ENCODE measurements around the gene IFITM1. TPM values are rescaled to one million over a fixed set of nuclear protein-coding genes. Genes with fewer than 3 reads are reported as not detected.

IFITM1 gene
- total RNA-seq, 1 donor from 2014 or later: 352 TPM

GRCh38 chr11:278001-278951 is 35.6 kb upstream of the IFITM1 start, which contains the start of gene NLRP6:
Gene NLRP6, plus strand, starts transcription at chr11:278407. Its CDS starts 163 bp downstream, at chr11:278570.
- Mint-ChIP-seq H3K36me3 (ENCODE audit: unreplicated experiment) (no peaks in the 10 kb centered on the region), H3K4me3 (ENCODE audit: unreplicated experiment) (no peak within 1 kb of the TSS), H3K4me1 (ENCODE audit: unreplicated experiment) (no peaks in the 10 kb centered on the region), H3K27ac (ENCODE audit: unreplicated experiment) (no peak within 1 kb of the TSS), H3K27me3 (ENCODE audit: unreplicated experiment) (peaks cover 38% of the 10 kb centered on the region), H3K9me3 (ENCODE audit: unreplicated experiment) (peaks cover 10% of the 10 kb centered on the region)
- no peak for TF ChIP-seq CTCF (IDR thresholded peaks at IDR 0.05)
- DNase-seq (ENCODE audit: extremely low spot score, unreplicated experiment): no peak

GRCh38 chr11:279040-279965 is 34.5 kb upstream of the IFITM1 start:
- Mint-ChIP-seq H3K9me3 (ENCODE audit: unreplicated experiment) (peaks cover 10% of the 10 kb centered on the region), H3K27me3 (ENCODE audit: unreplicated experiment) (peaks cover 30% of the 10 kb centered on the region), H3K4me3 (ENCODE audit: unreplicated experiment) (no peak overlapping the region), H3K36me3 (ENCODE audit: unreplicated experiment) (no peaks in the 10 kb centered on the region), H3K27ac (ENCODE audit: unreplicated experiment) (no peak overlapping the region), H3K4me1 (ENCODE audit: unreplicated experiment) (no peaks in the 10 kb centered on the region)
- DNase-seq (ENCODE audit: extremely low spot score, unreplicated experiment): no peak
- no peak for TF ChIP-seq CTCF (IDR thresholded peaks at IDR 0.05)

GRCh38 chr11:279966-280705 is 33.7 kb upstream of the IFITM1 start:
- DNase-seq (ENCODE audit: extremely low spot score, unreplicated experiment): no peak
- Mint-ChIP-seq H3K27ac (ENCODE audit: unreplicated experiment) (no peak overlapping the region), H3K9me3 (ENCODE audit: unreplicated experiment) (peaks cover 10% of the 10 kb centered on the region), H3K27me3 (ENCODE audit: unreplicated experiment) (peaks cover 23% of the 10 kb centered on the region), H3K36me3 (ENCODE audit: unreplicated experiment) (no peaks in the 10 kb centered on the region), H3K4me3 (ENCODE audit: unreplicated experiment) (no peak overlapping the region), H3K4me1 (ENCODE audit: unreplicated experiment) (no peaks in the 10 kb centered on the region)
- TF ChIP-seq CTCF (IDR thresholded peaks at IDR 0.05): no peak

- Mint-ChIP-seq H3K4me1 (ENCODE audit: unreplicated experiment) (no peaks in the 10 kb centered on the region), H3K27ac (ENCODE audit: unreplicated experiment) (no peak overlapping the region), H3K9me3 (ENCODE audit: unreplicated experiment) (peaks cover 9% of the 10 kb centered on the region), H3K36me3 (ENCODE audit: unreplicated experiment) (no peaks in the 10 kb centered on the region), H3K27me3 (ENCODE audit: unreplicated experiment) (peaks cover 17% of the 10 kb centered on the region), H3K4me3 (ENCODE audit: unreplicated experiment) (no peak overlapping the region)
- TF ChIP-seq CTCF (IDR thresholded peaks at IDR 0.05): no peak
- no peak for DNase-seq (ENCODE audit: extremely low spot score, unreplicated experiment)
Measured at GRCh38 chr11:280706-281485, 32.9 kb upstream of the IFITM1 start.
